HepG2 (cell line): ENCODE data around the gene CSMD2. TPM values are rescaled to one million over a fixed set of nuclear protein-coding genes. Genes with fewer than 3 reads are reported as not detected.

Source experiments
- ATAC-seq: fragments of 200-7000 bp; cut with Tn5 transposase; 3 replicates; pipeline ENCODE4 v1.9.1; 2020; ENCODE audit warnings: mild to moderate bottlenecking, moderate library complexity
- BruUV-seq: library from RNA; stranded (reverse); fragments of 400-500 nt; replicated peaks from 2 replicates; lab custom pipeline; 2021; lab: Mats Ljungman, UMichigan
- CTCF ChIA-PET: fragments of 300-600 bp; formaldehyde crosslinking; extraction: SDS; loops from one replicate; lab custom pipeline; 2021; ENCODE audit warnings: low total read pairs, inconsistent platforms, low intra/inter-chr PET ratio; lab: Yijun Ruan, JAX
- POLR2A ChIA-PET: fragments of 350-600 bp; sonication (Branson Sonifier 250); formaldehyde crosslinking; loops from one replicate; lab custom pipeline; 2020; ENCODE audit warnings: antibody characterized with exemption, inconsistent platforms; lab: Yijun Ruan, JAX
- DNase-seq: peaks from one replicate; pipeline ENCODE4 v3.0.0-alpha.2; 2015; ENCODE audit warnings: low spot score
- FAIRE-seq: peaks from 3 replicates; lab custom pipeline; 2011; peaks lifted over from hg19 to GRCh38; lab: Jason Lieb, UNC
- H2AFZ ChIP-seq: one replicate; pipeline ENCODE4 v1.6.1; 2011; ENCODE audit warnings: low read length, inconsistent platforms
- H3K27ac ChIP-seq: fragments of 300-600 bp; 3 replicates; pipeline ENCODE4 v1.8.0; 2011; ENCODE audit warnings: mixed run types, mild to moderate bottlenecking, mixed read lengths, low read length, inconsistent platforms; ENCODE audit not compliant: insufficient read depth; ENCODE audit errors: extremely low read length
- H3K27me3 ChIP-seq, 2 experiments: fragments of 200-600 bp in 1 of 2; 2 replicates in 1 of 2; 3 replicates in 1 of 2; pipeline versions ENCODE4 v1.6.0 to v1.8.0; 2011; ENCODE audit warnings: low read length in 2 of 2, mild to moderate bottlenecking in 2 of 2, moderate library complexity in 2 of 2, inconsistent platforms in 1 of 2; ENCODE audit not compliant: insufficient read depth in 2 of 2, control insufficient read depth in 1 of 2
- H3K36me3 ChIP-seq, 2 experiments: fragments of 200-600 bp in 1 of 2; replicated peaks in 1 of 2; 2 replicates in 1 of 2; 3 replicates in 1 of 2; pipeline versions ENCODE4 v1.5.1 to v1.8.0; 2011; ENCODE audit warnings: low read length in 2 of 2, inconsistent platforms in 1 of 2; ENCODE audit not compliant: insufficient read depth in 2 of 2, control insufficient read depth in 1 of 2
- H3K4me1 ChIP-seq: 2 replicates; pipeline ENCODE4 v1.5.1; 2012; ENCODE audit warnings: low read length, inconsistent platforms; ENCODE audit not compliant: insufficient read depth
- H3K4me2 ChIP-seq: 2 replicates; pipeline ENCODE4 v1.6.0; 2011; ENCODE audit warnings: low read depth, low read length, inconsistent platforms
- H3K4me3 ChIP-seq, 3 experiments: fragments of 200-600 bp in 1 of 3; sonication (generic), shearing (Covaris generic) in 1 of 3; replicated peaks in 1 of 3; 2 replicates each; pipeline ENCODE4 v1.5.1; 2011 to 2016; ENCODE audit warnings: low read length in 3 of 3, inconsistent platforms in 2 of 3, low read depth in 2 of 3, mild to moderate bottlenecking in 2 of 3, control low read depth in 1 of 3, mixed read lengths in 1 of 3; ENCODE audit not compliant: insufficient read depth in 1 of 3
- H3K79me2 ChIP-seq: one replicate; pipeline ENCODE4 v1.6.1; 2011; ENCODE audit warnings: low read length, inconsistent platforms; ENCODE audit not compliant: insufficient read depth
- H3K9ac ChIP-seq: 2 replicates; pipeline ENCODE4 v1.6.0; 2011; ENCODE audit warnings: mild to moderate bottlenecking, low read depth, low read length, inconsistent platforms; ENCODE audit not compliant: insufficient read depth
- H3K9me3 ChIP-seq: 2 replicates; pipeline ENCODE4 v1.5.1; 2012; ENCODE audit warnings: mild to moderate bottlenecking, low read length
- H4K20me1 ChIP-seq: 2 replicates; pipeline ENCODE4 v1.6.0; 2011; ENCODE audit warnings: inconsistent platforms, mild to moderate bottlenecking, low read length, moderate library complexity; ENCODE audit not compliant: insufficient read depth
- DMTF1 ChIP-seq: sonication (generic); formaldehyde crosslinking; IDR thresholded peaks from 2 replicates; pipeline ENCODE4 v1.4.0; 2020; ENCODE audit warnings: mild to moderate bottlenecking, missing genetic modification reagents
- HNF1A ChIP-seq, 2 experiments: sonication (generic) in 1 of 2; formaldehyde crosslinking in 1 of 2; IDR thresholded peaks; 2 replicates each; pipeline versions ENCODE4 v1.4.0 to v1.6.1; 2016 to 2020; ENCODE audit warnings: borderline replicate concordance in 1 of 2, low read depth in 1 of 2, mild to moderate bottlenecking in 1 of 2, missing genetic modification reagents in 1 of 2
- HOXA5 ChIP-seq: sonication (generic); formaldehyde crosslinking; IDR thresholded peaks from 2 replicates; pipeline ENCODE4 v1.4.0; 2020; ENCODE audit warnings: missing genetic modification reagents
- MEF2D ChIP-seq: sonication (generic); formaldehyde crosslinking; IDR thresholded peaks from 2 replicates; pipeline ENCODE4 v1.5.1; 2020; ENCODE audit warnings: mild to moderate bottlenecking, missing genetic modification reagents
- REXO4 ChIP-seq: sonication (generic); formaldehyde crosslinking; IDR thresholded peaks from 2 replicates; pipeline ENCODE4 v1.8.0; 2022; ENCODE audit warnings: missing genetic modification reagents, mild to moderate bottlenecking, borderline replicate concordance
- SRSF1 ChIP-seq: fragments of 200-400 bp; formaldehyde crosslinking; optimal IDR thresholded peaks from 2 replicates; pipeline ENCODE3; 2017; ENCODE audit warnings: mild to moderate bottlenecking, low read depth, low read length, moderate library complexity
- ZBTB25 ChIP-seq: IDR thresholded peaks from 2 replicates; pipeline ENCODE4 v1.6.1; 2018; ENCODE audit warnings: missing genetic modification reagents
- ZNF136 ChIP-seq: sonication (generic); formaldehyde crosslinking; IDR thresholded peaks from 2 replicates; pipeline ENCODE4 v1.8.1; 2022; ENCODE audit warnings: low read depth, mild to moderate bottlenecking, moderate library complexity, missing genetic modification reagents
- ZNF20 ChIP-seq: sonication (generic); formaldehyde crosslinking; IDR thresholded peaks from 2 replicates; pipeline ENCODE4 v1.4.0; 2020; ENCODE audit warnings: mild to moderate bottlenecking, moderate library complexity, missing genetic modification reagents
- ZNF446 ChIP-seq: sonication (generic); formaldehyde crosslinking; IDR thresholded peaks from 2 replicates; pipeline ENCODE4 v1.5.0; 2020; ENCODE audit warnings: mild to moderate bottlenecking, missing genetic modification reagents
- ZNF580 ChIP-seq: IDR thresholded peaks from 2 replicates; pipeline ENCODE4 v1.6.1; 2016; ENCODE audit warnings: low read depth, borderline replicate concordance
- ZNF770 ChIP-seq: sonication (generic); formaldehyde crosslinking; IDR thresholded peaks from 2 replicates; pipeline ENCODE4 v1.5.0; 2020; ENCODE audit warnings: mild to moderate bottlenecking, missing genetic modification reagents
- ZSCAN25 ChIP-seq: sonication (generic); formaldehyde crosslinking; IDR thresholded peaks from 2 replicates; pipeline ENCODE4 v1.8.0; 2022; ENCODE audit warnings: mild to moderate bottlenecking, missing genetic modification reagents
- WGBS: methylation state at CpG from one replicate; pipeline ENCODE4 v1.1.6; 2017; ENCODE audit warnings: low lambda C conversion rate; 5-methylcytosine and 5-hydroxymethylcytosine counted together
- in situ Hi-C: cut with HindIII; loops from 2 replicates; pipeline ENCODE4 v1.10.0; 2017; ENCODE audit warnings: low pct_unique_long_range_greater_than_20kb; ENCODE audit not compliant: extremely low pct_ligation_motif_present
- intact Hi-C: fragments of 100-400 bp; cut with micrococcal nuclease; formaldehyde crosslinking; loops from one replicate; pipeline ENCODE4 v1.10.0; 2022; ENCODE audit not compliant: unreplicated experiment
- polyA plus RNA-seq, 8 experiments: library from polyadenylated mRNA; depleted of rRNA in 3 of 8; stranded (reverse) in 7 of 8; unstranded in 1 of 8; fragments of >200 nt; fragmentation: Illumina TruSeq in 4 of 8; extraction: Trizol in 4 of 8; gene quantifications; 2 replicates each; pipeline versions ENCODE4 v1.2.1 to v1.2.3, GENCODE V29; 2011 to 2016; ENCODE audit warnings: low read depth in 4 of 8, missing spikeins in 1 of 8, mixed read lengths in 1 of 8; ENCODE audit not compliant: insufficient read depth in 1 of 8
- total RNA-seq, 5 experiments: library from RNA; depleted of rRNA; stranded (reverse); fragments of >200 nt; fragmentation: Illumina TruSeq; extraction: Trizol; gene quantifications; 2 replicates each; pipeline ENCODE4 v1.2.3, GENCODE V29; 2016; ENCODE audit warnings: low read depth in 1 of 5

Gene CSMD2
- total and polyA plus RNA-seq, 2 of the 13 experiments (the other 11 are each of a cell fraction or from before 2014, with no cell fraction given): not detected

- TF ChIP-seq ZBTB25 (no peak), ZSCAN25 (CRISPR knock-in tag) (no peak)
Observed at GRCh38 chr1:33824971-33825370, 340.1 kb downstream of the CSMD2 start (continued).

GRCh38 chr1:33824321-33824720 is 340.7 kb downstream of the CSMD2 start:
- CTCF ChIA-PET: no interaction called here
- POLR2A ChIA-PET: no interaction called here
- Histone ChIP-seq H3K9me3 (no peaks in the 10 kb centered on the region), H4K20me1 (no peaks in the 10 kb centered on the region), H3K4me2 (no peak overlapping the region), H2AFZ (no peak overlapping the region), H3K27me3 (peaks cover 0 to 3% of the 10 kb centered on the region in 2 experiments; a peak in 1 of 5 replicates), H3K36me3 (no peaks in the 10 kb centered on the region), H3K4me3 (no peak overlapping the region), H3K9ac (no peak overlapping the region), H3K79me2 (no peaks in the 10 kb centered on the region), H3K27ac (no peak overlapping the region), H3K4me1 (no peaks in the 10 kb centered on the region)
- WGBS: 1% methylated on average over 6 of the region's 6 CpGs
- no TSS peak for BruUV-seq
- in situ Hi-C loops (no loop called here), intact Hi-C loops (no loop called here)
- DNase-seq (no peak), FAIRE-seq (no peak), ATAC-seq (no peak)
- TF ChIP-seq ZNF136 (CRISPR knock-in tag): no peak
- TF ChIP-seq REXO4 (CRISPR knock-in tag): no peak
- TF ChIP-seq HOXA5 (CRISPR knock-in tag): no peak
- no peak for TF ChIP-seq DMTF1 (CRISPR knock-in tag)
- no peak for TF ChIP-seq MEF2D
- no peak for TF ChIP-seq ZNF770 (CRISPR knock-in tag)
- TF ChIP-seq ZNF580: no peak
- no peak for TF ChIP-seq ZNF20 (CRISPR knock-in tag)
- no peak for TF ChIP-seq ZNF446 (CRISPR knock-in tag)
- no peak for TF ChIP-seq HNF1A (IDR thresholded peaks at IDR 0.05; ENCODE audit: low read depth)
- TF ChIP-seq HNF1A (CRISPR knock-in tag; IDR thresholded peaks at IDR 0.05; ENCODE audit: borderline replicate concordance): no peak
- TF ChIP-seq SRSF1: no peak
